Progenitor cell of endocrine pancreas (in vitro differentiated cells): ENCODE data around the gene ZNF587. TPM values are rescaled to one million over a fixed set of nuclear protein-coding genes. Genes with fewer than 3 reads are reported as not detected.
A peak's percentile ranks its signal among the peaks of the same experiment; 100 is the strongest.

ENCODE experiments used
- DNase-seq: peaks from one replicate; pipeline ENCODE4 v3.0.0; 2021; ENCODE audit warnings: low spot score; ENCODE audit not compliant: unreplicated experiment
- H3K27ac Mint-ChIP-seq: 2 replicates; pipeline ENCODE4 v1.8.0; 2021; ENCODE audit warnings: mild to moderate bottlenecking, moderate library complexity, mixed read lengths
- H3K27me3 Mint-ChIP-seq: 2 replicates; pipeline ENCODE4 v1.8.0; 2021; ENCODE audit warnings: mixed read lengths
- H3K36me3 Mint-ChIP-seq: 2 replicates; pipeline ENCODE4 v1.8.0; 2022; ENCODE audit warnings: mixed read lengths; ENCODE audit not compliant: insufficient read depth
- H3K4me1 Mint-ChIP-seq: 2 replicates; pipeline ENCODE4 v1.8.0; 2021; ENCODE audit warnings: low read depth, mixed read lengths
- H3K4me3 Mint-ChIP-seq: 2 replicates; pipeline ENCODE4 v1.8.0; 2021; ENCODE audit warnings: low read depth, mild to moderate bottlenecking, moderate library complexity, mixed read lengths
- H3K9me3 Mint-ChIP-seq: 2 replicates; pipeline ENCODE4 v1.8.0; 2021; ENCODE audit warnings: low read depth, mixed read lengths
- CTCF ChIP-seq: fragments of 200-600 bp; sonication (generic); IDR thresholded peaks from one replicate; pipeline ENCODE4 v1.5.0; 2021; ENCODE audit warnings: antibody characterized with exemption, mild to moderate bottlenecking; ENCODE audit not compliant: unreplicated experiment
- total RNA-seq: library from RNA; stranded (reverse); gene quantifications from 2 replicates; pipeline ENCODE4 v1.2.1, GENCODE V29; 2021

Gene ZNF587
- total RNA-seq, 1 donor from 2014 or later: 93.7 TPM

- peak overlapping the region; percentile 95 for H3K4me3 Mint-ChIP-seq
- H3K36me3 Mint-ChIP-seq: peaks cover 36% of the 10 kb centered on the region
- peaks cover 2% of the 10 kb centered on the region for H3K9me3 Mint-ChIP-seq
- peaks cover 18% of the 10 kb centered on the region for H3K4me1 Mint-ChIP-seq
- no peak overlapping the region for H3K27ac Mint-ChIP-seq
- no peak for DNase-seq
- TF ChIP-seq CTCF: no peak
- no peaks in the 10 kb centered on the region for H3K27me3 Mint-ChIP-seq
Observed at GRCh38 chr19:57914531-57914930, 64.9 kb downstream of the ZNF587 start.

Other genes with a start within 250 kb of the ZNF587 start
- 4.4 and 4.9 TPM in 2 replicates for gene ZNF530, start 250.0 kb upstream of the ZNF587 start, total RNA-seq
- gene ZNF134, start 235.6 kb upstream of the ZNF587 start, total RNA-seq: 24.9 and 26.8 TPM in 2 replicates
- 25.1 and 26.0 TPM in 2 replicates for gene ZNF211, start 216.7 kb upstream of the ZNF587 start, total RNA-seq
- gene ZSCAN4, start 180.9 kb upstream of the ZNF587 start, total RNA-seq: not detected in 2 replicates
- 10.9 and 13.6 TPM in 2 replicates for gene ZNF551, start 167.9 kb upstream of the ZNF587 start, total RNA-seq
- gene ZNF154, start 140.7 kb upstream of the ZNF587 start, total RNA-seq: 39.0 and 43.3 TPM in 2 replicates
- gene ZNF671, start 122.2 kb upstream of the ZNF587 start, total RNA-seq: 11.7 and 15.4 TPM in 2 replicates
- 32.8 and 35.3 TPM in 2 replicates for gene ZNF776, start 103.0 kb upstream of the ZNF587 start, total RNA-seq
- 33.1 and 33.2 TPM in 2 replicates for gene ZNF586, start 80.2 kb upstream of the ZNF587 start, total RNA-seq
- gene ZNF552, start 34.9 kb upstream of the ZNF587 start, total RNA-seq: 27.2 and 27.9 TPM in 2 replicates
- gene ZNF587B, start 19.6 kb upstream of the ZNF587 start, total RNA-seq: 24.9 and 29.8 TPM in 2 replicates
- 53.6 and 54.9 TPM in 2 replicates for gene ZNF814, start 39.2 kb downstream of the ZNF587 start, total RNA-seq
- 25.9 and 27.2 TPM in 2 replicates for gene ZNF417, start 66.7 kb downstream of the ZNF587 start, total RNA-seq
- 20.5 and 21.9 TPM in 2 replicates for gene ZNF418, start 85.5 kb downstream of the ZNF587 start, total RNA-seq
- 7.3 and 7.5 TPM in 2 replicates for gene ZNF256, start 97.8 kb downstream of the ZNF587 start, total RNA-seq
- 1.6 and 1.8 TPM in 2 replicates for gene C19orf18, start 124.7 kb downstream of the ZNF587 start, total RNA-seq
- 48.6 and 49.0 TPM in 2 replicates for gene ZNF606, start 153.0 kb downstream of the ZNF587 start, total RNA-seq
- 4.8 and 6.7 TPM in 2 replicates for gene ZSCAN1, start 184.2 kb downstream of the ZNF587 start, total RNA-seq
- gene ZNF135, start 209.4 kb downstream of the ZNF587 start, total RNA-seq: 17.3 and 17.9 TPM in 2 replicates
- 111 and 118 TPM in 2 replicates for gene ZSCAN18, start 248.4 kb downstream of the ZNF587 start, total RNA-seq